ENCODE measurements around the gene NUFIP1.
"Not testable (repeated sequence)": the region's sequence is repeated elsewhere in the genome, so short reads cannot be mapped to it uniquely, and the experiment has no call there.

The NUFIP1 gene

DNA sequence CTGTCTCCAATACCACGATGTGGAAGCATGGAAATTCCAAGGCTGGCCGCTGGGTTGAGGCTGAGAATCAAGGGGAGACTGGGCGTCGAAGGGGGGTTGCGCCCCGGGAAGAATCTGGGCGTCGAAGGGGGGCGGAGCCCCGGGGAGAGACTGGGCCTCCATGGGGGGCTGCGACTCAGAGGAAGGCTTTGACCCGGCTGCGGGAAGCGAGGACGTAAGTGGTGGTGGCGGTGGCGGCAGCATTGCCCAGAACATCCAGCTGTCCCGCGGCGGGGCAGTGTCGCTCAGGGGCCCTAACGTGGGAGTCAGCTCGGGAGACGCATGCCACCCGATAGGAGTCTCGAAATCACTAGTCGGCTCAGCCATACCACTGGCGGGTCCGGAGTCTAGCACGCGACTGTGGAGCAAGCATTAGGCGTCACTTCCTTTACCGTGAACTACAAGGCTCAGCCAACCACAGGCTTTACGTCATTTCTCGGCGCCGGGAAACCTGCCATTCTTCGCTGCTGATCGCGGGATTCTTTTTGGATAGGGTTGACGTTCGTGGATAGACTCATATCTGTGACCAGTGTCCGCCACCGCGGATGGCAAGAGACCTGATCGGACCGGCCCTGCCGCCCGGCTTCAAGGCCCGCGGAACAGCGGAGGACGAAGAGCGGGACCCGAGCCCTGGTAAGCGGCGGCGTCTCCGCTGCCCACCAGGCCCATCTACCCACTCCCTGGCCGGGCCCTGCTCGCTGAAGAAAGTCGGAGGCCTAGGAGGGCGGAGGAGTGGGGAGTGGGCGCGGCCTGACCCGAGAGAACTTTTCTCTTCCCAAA lies at the start of gene NUFIP1, which contains the start of gene GPALPP1:
TSS of gene NUFIP1 (minus strand) at position 401 of the 819 bp plus-strand sequence. CDS start at position 366, 35 bp downstream.
TSS of gene GPALPP1 (plus strand) at position 468 of the 819 bp plus-strand sequence. CDS start at position 585, 117 bp downstream.
- peak within 1 kb of the TSS; percentile 98 for H3K4me3 ChIP-seq (ENCODE audit: low read depth, low read length)
- TF ChIP-seq, protein P1, sequence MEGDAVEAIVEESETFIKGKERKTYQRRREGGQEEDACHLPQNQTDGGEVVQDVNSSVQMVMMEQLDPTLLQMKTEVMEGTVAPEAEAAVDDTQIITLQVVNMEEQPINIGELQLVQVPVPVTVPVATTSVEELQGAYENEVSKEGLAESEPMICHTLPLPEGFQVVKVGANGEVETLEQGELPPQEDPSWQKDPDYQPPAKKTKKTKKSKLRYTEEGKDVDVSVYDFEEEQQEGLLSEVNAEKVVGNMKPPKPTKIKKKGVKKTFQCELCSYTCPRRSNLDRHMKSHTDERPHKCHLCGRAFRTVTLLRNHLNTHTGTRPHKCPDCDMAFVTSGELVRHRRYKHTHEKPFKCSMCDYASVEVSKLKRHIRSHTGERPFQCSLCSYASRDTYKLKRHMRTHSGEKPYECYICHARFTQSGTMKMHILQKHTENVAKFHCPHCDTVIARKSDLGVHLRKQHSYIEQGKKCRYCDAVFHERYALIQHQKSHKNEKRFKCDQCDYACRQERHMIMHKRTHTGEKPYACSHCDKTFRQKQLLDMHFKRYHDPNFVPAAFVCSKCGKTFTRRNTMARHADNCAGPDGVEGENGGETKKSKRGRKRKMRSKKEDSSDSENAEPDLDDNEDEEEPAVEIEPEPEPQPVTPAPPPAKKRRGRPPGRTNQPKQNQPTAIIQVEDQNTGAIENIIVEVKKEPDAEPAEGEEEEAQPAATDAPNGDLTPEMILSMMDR (conservative IDR thresholded peaks at IDR 0.05; ENCODE audit: low read depth, low read length): peak; percentile 8
- peak; percentile 94 for DNase-seq (ENCODE audit: low read depth)

GRCh38 chr13:45036206-45036605 lies 46.9 kb upstream of the NUFIP1 start:
- no peak for DNase-seq (ENCODE audit: low read depth)
- no peak overlapping the region for H3K4me3 ChIP-seq (ENCODE audit: low read depth, low read length)
- TF ChIP-seq, protein P1 (conservative IDR thresholded peaks at IDR 0.05; ENCODE audit: low read depth, low read length): no peak

GRCh38 chr13:45034342-45034741 lies 45.1 kb upstream of the NUFIP1 start:
- DNase-seq (ENCODE audit: low read depth): no peak
- TF ChIP-seq, protein P1 (conservative IDR thresholded peaks at IDR 0.05; ENCODE audit: low read depth, low read length): no peak

GRCh38 chr13:45024847-45025246 lies 35.6 kb upstream of the NUFIP1 start:
- DNase-seq (ENCODE audit: low read depth): no peak
- TF ChIP-seq, protein P1 (conservative IDR thresholded peaks at IDR 0.05; ENCODE audit: low read depth, low read length): no peak
- H3K4me3 ChIP-seq (ENCODE audit: low read depth, low read length): no peak overlapping the region

More at GRCh38 chr13:45034342-45034741, 45.1 kb upstream of the NUFIP1 start:
- no peak overlapping the region for H3K4me3 ChIP-seq (ENCODE audit: low read depth, low read length)

DNA sequence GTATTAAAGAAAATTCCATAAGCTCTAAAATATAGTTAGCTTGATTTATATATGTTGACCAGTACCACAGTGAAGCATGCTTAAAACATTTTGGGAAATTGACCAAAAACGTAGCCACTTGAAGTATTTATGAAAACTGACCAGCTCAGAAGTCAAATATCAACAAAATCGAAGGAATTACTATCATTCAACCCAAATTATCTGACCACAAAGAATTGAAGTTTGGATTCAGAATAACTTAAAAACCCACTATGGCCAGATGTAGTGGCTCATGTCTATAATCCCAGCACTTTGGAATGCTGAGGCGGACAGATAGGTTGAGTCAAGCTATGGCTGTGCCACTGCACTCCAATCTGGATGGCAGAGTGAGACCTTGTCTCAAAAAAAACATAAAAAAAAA lies 32.0 kb upstream of the NUFIP1 start:
- H3K4me3 ChIP-seq (ENCODE audit: low read depth, low read length): no peak overlapping the region
- TF ChIP-seq, protein P1 (conservative IDR thresholded peaks at IDR 0.05; ENCODE audit: low read depth, low read length): no peak
- no peak for DNase-seq (ENCODE audit: low read depth)

DNA sequence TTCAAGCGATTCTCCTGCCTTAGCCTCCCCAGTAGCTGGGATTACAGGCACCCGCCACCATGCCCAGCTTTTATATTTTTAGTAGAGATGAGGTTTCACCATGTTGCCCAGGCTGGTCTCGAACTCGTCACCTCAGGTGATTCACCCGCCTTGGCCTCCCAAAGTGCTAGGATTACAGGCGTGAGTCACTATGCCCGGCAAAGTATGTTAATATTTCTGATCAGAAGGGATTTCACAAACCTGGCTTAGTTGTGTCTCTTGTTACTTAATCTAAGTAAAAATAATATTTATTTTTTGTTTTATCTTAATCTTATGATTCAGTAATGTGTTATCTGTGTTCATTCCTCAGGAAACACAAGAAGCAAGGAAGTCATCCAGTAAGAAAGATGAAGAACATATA lies 30.7 kb upstream of the NUFIP1 start:
- DNase-seq (ENCODE audit: low read depth): peak; percentile 24
- H3K4me3 ChIP-seq (ENCODE audit: low read depth, low read length): not testable (repeated sequence)

GRCh38 chr13:45016792-45017425 lies 27.6 kb upstream of the NUFIP1 start:
- no peak overlapping the region for H3K4me3 ChIP-seq (ENCODE audit: low read depth, low read length)
- TF ChIP-seq, protein P1 (conservative IDR thresholded peaks at IDR 0.05; ENCODE audit: low read depth, low read length): no peak
- DNase-seq (ENCODE audit: low read depth): no peak

Measured in choroid plexus epithelial cell (primary cell).